NCI-H2196 treated with DMSO at 0.1 percent for 48 hours (cell line): Measurements from ENCODE around the gene LSM4.

Source experiments
- DNase-seq: peaks from one replicate; lab custom pipeline; 2025; ENCODE audit not compliant: unreplicated experiment; lab: John Stamatoyannopoulos, UW

The LSM4 gene

DNA sequence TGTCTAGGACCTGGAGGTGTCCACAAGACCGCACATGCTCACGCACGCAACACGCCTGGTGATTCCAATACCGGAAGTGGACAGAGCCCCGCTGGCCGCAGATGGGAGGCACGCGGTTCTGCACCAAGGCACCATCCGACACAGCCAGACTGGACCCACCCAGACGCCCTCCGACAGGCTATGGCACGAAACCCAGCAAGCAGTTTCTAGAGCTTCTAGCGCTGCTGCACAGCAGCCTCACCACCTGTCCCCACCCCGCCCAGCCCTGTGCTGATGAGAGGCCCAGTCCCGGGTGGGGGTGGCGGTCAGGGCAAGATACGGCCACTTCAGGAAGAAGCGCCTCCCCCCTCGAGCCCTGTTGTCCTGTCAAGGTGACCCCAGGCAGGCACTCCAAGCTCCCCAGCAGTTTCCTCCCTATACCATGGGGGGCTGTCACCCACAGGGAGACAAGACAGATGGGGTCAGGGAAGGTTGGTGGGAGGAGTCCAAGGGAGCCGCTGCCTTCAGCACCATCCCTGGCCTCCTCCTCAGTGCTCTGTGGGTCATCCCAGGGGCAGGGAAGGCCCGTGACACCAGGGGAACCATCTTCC, 11.3 kb downstream of the LSM4 start:
- no peak for DNase-seq

GRCh38 chr19:18310966-18311365, 11.9 kb downstream of the LSM4 start:
- no peak for DNase-seq

GRCh38 chr19:18310118-18310909, 12.6 kb downstream of the LSM4 start:
- DNase-seq = no peak

DNA sequence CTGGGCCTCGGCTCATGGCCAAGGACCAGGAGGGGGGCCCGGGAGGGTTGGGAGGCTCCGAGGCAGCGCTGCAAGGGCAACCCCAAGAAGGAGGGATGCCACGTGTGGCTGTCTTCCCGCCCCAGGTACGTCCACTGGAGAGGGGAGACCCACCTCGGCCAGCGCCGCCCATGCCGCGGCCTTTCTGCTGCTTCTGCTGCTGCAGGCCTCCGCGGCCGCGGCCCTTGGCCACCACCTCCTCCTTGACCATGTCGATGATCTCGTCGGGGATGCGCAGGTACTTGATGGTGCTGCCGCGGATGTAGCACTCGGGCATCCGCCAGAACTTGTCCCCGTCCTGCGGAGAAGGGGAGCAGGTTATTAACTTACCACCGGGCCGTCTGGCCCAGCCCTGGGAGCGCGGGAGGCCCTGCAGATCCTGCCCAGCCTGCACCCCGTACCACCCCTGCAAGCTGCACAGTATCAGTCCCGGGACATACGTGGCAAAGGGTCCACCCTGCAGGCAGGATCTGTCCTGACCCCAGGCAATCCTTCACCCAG, 13.3 kb downstream of the LSM4 start:
- DNase-seq = no peak

- no peak for DNase-seq
Observed at GRCh38 chr19:18308948-18309325, 13.9 kb downstream of the LSM4 start.

DNA sequence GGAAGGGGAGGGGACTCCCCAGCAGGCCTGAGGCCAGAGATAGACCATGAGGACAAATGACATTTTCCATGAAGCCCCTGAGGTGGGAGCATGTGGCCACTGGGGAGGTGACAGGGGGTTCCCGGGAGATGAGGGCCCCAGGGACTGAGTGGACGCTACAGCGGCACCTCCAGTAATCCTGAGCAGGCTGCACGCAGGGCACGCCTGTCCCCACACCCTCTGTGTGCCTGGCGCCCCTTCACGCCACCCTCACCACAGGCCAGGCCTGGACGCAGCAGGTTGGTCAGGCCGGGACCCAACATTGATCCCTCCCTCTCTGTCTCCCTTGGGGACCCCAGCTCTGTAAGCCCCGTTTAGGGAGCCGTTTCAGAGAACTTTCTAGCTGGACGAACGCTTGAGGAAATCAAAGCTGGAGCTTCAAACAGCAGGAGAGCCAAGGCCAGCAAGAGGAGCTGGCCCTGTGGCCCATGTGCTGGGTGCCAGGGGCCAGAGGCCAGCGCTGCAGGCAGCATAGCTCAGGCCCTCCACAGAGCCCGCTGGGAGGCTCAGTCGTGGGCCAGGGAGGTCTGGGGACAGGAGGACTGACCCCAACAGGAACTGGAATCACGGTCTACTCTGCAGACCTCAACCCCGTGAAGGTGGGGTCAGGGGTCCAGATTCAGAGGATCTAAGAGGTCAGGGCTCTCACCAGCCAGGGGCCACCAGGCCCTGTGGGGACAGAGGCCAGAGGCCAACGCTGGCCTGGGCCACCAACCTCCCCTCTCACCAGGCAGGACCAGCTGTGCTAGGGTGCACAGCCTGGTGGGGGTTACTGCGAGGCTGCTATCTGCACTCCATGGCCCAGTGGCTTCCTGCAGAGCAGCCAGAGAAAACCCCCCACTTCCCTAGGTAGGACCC, 14.6 kb downstream of the LSM4 start:
- no peak for DNase-seq

DNA sequence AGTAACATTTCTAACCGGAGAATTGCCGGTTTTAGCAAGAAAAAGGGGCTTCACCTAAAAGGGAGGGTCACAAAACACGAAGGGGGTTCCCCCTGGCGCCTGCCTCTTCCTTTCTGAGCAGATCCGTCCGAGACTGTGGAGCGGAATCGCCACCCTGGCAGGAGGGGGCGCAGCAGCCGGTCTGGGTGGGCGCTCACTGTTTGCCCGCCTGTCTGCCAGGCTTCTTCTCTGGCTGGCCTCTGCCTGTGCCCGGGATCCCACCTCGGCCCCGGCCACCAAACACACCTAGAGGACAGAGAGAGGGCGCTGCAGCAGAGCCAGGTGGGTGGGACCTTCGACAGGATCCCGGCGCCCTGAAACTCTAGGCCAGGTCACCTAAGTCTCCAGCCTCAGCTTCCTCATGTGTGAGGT, 15.6 kb downstream of the LSM4 start:
- DNase-seq = no peak

GRCh38 chr19:18306888-18307260, 16.0 kb downstream of the LSM4 start:
- DNase-seq = no peak

DNA sequence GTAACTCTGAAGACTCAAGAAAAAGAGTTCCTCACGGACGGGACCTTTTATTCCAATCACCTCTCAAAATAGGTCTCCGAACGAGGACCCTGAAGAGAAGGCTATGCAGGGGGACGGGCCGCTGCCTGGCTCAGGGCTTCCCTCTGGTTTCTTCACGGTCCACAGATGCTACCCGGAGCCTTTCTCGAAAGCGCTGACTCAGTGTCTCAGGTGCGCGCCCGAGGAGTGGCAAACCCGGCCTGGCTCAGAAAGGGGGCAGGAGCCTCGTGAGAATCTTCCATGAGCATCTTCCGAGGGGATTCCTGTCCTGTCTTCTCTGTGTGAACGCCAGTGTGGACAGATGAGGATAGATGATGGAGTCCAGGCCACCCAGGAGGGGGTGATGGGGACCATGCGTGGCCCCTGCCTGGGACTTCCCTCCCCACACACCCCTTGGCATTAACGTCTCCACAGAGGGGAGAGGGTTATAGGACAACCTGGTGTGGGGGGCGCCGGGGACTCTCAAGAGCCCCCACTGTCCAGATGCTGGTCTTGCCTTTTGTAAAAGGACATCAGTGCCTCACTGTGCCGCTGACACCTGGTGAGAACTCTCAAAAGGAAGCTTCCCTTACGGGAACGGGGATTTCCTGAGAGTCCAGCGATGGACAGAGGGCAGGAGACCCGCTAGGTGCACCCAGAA, 16.5 kb downstream of the LSM4 start:
- no peak for DNase-seq

GRCh38 chr19:18304458-18305310, 18.2 kb downstream of the LSM4 start:
- DNase-seq = no peak

DNA sequence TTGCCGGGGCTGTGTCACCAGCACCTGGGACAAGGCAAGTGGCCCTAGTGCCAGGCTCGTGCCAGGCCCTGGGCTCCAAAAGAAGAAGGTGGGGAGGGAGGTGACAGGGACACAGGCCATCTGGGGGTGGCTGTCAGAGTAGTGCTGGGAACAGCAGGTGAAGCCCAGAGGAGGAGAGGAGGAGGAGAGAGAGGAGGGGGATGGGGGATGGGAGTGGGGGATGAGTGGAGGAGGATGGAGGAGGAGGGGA, 18.7 kb downstream of the LSM4 start:
- DNase-seq = no peak

DNA sequence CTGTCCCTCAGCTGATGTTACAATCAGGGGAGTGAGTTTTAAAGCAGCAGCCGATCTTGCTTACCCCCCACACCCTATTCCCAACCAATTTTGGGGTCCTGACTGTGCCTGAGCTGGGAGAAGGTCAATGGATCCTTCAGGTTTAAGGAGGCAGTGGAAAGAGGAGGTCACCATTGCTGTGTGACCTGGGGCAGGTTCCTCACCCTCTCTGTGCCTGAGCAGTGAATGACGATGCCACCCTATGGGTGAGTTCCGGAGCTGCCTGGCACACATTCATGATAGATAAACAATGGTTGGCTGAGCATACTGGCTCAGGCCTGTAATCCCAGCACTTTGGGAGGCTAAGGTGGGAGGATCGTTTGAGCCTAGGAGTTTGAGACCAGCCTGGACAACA, 21.2 kb downstream of the LSM4 start:
- no peak for DNase-seq

- DNase-seq = no peak
Observed at GRCh38 chr19:18300930-18301717, 21.8 kb downstream of the LSM4 start.

DNA sequence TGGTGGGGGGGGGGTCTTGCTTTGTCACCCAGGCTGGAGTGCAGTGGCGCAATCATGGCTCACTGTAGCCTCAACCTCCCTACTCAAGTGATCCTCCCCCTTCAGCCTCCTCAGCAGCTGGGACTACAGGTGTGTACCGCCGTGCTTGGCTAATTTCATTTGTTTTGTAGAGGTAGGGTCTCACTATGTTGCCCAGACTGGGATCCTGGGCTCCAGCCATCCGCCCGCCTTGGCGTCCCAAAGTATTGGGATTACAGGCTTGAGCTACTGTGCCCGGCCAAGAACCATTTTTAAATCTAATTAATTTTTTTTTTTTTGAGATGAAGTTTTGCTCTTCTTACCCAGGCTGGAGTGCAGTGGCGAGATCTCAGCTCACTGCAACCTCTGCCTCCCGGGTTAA, 23.2 kb downstream of the LSM4 start:
- no peak for DNase-seq

DNA sequence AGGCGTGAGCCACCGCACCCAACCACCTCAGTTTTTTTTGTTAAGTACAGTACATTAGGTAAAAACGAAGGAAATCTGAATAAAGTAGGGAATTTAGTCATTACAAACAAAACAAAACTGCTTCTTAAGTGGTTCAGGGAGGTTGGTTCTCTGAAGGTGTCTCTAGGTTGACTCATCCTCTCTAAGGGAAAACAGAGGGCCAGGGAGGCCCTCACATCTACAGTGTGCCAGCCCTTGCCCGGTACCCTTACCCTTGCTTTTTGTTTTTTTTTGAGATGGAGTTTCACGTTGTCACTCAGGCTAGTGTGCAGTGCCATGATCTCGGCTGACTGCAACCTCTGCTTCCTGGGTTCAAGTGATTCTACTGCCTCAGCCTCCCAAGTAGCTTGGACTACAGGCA, 24.3 kb downstream of the LSM4 start:
- DNase-seq = no peak

- no peak for DNase-seq
Observed at GRCh38 chr19:18297308-18297707, 25.6 kb downstream of the LSM4 start.

GRCh38 chr19:18295034-18295451, 27.8 kb downstream of the LSM4 start:
- no peak for DNase-seq

- no peak for DNase-seq
Observed at GRCh38 chr19:18294467-18294864, 28.4 kb downstream of the LSM4 start.

DNA sequence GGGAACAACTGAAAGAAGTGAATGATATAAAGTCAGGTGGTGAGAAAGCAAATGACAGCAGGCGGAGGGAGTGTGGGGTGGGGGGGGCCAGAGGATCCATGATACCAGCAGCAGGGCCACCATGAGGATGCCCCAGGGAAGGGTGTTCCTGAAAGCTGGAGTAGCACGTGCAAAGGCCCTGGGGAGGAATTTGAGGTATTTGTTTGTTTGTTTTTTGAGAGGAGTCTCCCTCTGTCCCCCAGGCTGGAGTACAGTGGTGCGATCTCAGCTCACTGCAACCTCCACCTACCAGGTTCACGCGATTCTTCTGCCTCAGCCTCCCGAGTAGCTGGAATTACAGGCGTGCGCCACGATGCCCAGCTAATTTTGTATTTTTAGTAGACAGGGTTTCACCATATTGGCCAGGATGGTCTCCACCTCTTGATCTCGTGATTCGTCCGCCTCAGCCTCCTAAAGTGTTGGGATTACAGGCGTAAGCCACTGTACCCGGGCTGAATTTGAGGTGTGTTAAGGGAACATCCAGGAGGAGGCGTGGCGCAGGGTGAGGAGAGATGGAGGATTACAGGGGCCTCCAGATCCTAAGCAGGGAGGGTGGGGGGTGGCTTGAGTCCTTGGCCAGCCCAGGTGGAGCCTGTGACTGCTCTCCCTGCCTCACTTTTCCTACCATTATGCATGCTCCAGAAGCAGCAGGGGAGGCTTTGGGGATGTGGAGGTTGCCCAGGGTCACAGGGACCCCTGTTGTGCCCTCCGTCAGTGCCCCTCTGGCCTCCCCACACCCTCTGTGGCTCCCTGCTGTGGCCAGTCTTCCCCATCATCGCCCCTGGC, 29.0 kb downstream of the LSM4 start:
- no peak for DNase-seq
